Activated gamma-delta T cell (primary cell): ENCODE data around the gene RFC2.
"Not testable (repeated sequence)": the region's sequence is repeated elsewhere in the genome, so short reads cannot be mapped to it uniquely, and the experiment has no call there.

Source experiments
- DNase-seq: peaks from one replicate; lab custom pipeline; 2025; lab: John Stamatoyannopoulos, UW

The RFC2 gene

GRCh38 chr7:74248156-74248555, 6.0 kb downstream of the RFC2 start:
- DNase-seq: no peak

GRCh38 chr7:74246497-74246896, 7.7 kb downstream of the RFC2 start:
- no peak for DNase-seq

- DNase-seq: no peak
Observed at GRCh38 chr7:74242122-74242443, 12.1 kb downstream of the RFC2 start.

GRCh38 chr7:74240482-74240881, 13.7 kb downstream of the RFC2 start:
- DNase-seq: no peak

GRCh38 chr7:74236284-74236683, 17.9 kb downstream of the RFC2 start:
- DNase-seq: no peak

GRCh38 chr7:74235518-74236268, 18.5 kb downstream of the RFC2 start:
- no peak for DNase-seq

GRCh38 chr7:74233655-74234285, 20.4 kb downstream of the RFC2 start:
- DNase-seq: no peak

- no peak for DNase-seq
Observed at GRCh38 chr7:74231232-74231590, 23.0 kb downstream of the RFC2 start.

- DNase-seq: no peak
Observed at GRCh38 chr7:74230446-74231231, 23.6 kb downstream of the RFC2 start.

GRCh38 chr7:74228951-74229900, 25.0 kb downstream of the RFC2 start:
- no peak for DNase-seq

GRCh38 chr7:74226633-74227032, 27.6 kb downstream of the RFC2 start:
- DNase-seq: no peak

GRCh38 chr7:74225400-74225799, 28.8 kb downstream of the RFC2 start:
- DNase-seq: no peak

- not testable (repeated sequence) for DNase-seq
Observed at GRCh38 chr7:74224907-74225306, 29.3 kb downstream of the RFC2 start.

- no peak for DNase-seq
Observed at GRCh38 chr7:74224511-74224832, 29.7 kb downstream of the RFC2 start.

- DNase-seq: no peak
Observed at GRCh38 chr7:74223711-74224510, 30.3 kb downstream of the RFC2 start.

- DNase-seq: no peak
Observed at GRCh38 chr7:74222851-74223710, 31.1 kb downstream of the RFC2 start.

- DNase-seq: no peak
Observed at GRCh38 chr7:74221713-74222112, 32.5 kb downstream of the RFC2 start.

- DNase-seq: no peak
Observed at GRCh38 chr7:74220229-74220628, 34.0 kb downstream of the RFC2 start.

- no peak for DNase-seq
Observed at GRCh38 chr7:74219416-74219815, 34.8 kb downstream of the RFC2 start.

- no peak for DNase-seq
Observed at GRCh38 chr7:74218343-74218698, 35.9 kb downstream of the RFC2 start.
